Non-pigmented ciliary epithelial cell (primary cell): ENCODE measurements around the gene PRAMEF25.
"Not testable (repeated sequence)": the region's sequence is repeated elsewhere in the genome, so short reads cannot be mapped to it uniquely, and the experiment has no call there.

Experiments
- DNase-seq: peaks from one replicate; pipeline ENCODE4 v3.0.0-alpha.2; 2010; ENCODE audit warnings: low read depth

PRAMEF25 gene

GRCh38 chr1:13070474-13070873 lies at the start of gene PRAMEF25:
PRAMEF25 (plus strand) TSS chr1:13070774; CDS start chr1:13073694, 2,920 bp downstream.
- DNase-seq: not testable (repeated sequence)

DNA sequence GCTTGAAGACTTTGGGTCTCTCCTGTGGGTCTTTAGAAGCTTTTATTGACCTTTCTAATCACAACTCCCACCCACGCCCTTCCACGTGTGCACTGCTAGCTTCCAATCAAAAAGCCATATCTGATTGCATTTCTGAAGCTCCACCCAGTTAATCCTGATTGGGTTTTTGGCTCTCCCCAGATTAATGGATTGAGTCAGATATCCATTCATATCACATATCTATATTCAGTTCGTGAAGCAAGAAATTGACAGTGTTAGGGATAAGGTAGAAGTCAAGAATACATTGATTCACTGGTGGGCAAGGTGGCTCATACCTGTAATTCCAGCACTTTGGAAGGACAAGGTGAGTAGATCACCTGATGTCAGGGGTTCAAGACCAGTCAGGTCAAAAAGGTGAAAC lies 14.1 kb upstream of the PRAMEF25 start, which contains the start of gene PRAMEF27:
Gene PRAMEF27, minus strand, starts transcription at position 101 of the 400 bp plus-strand sequence. CDS start 2,916 bp downstream, outside the sequence.
- not testable (repeated sequence) for DNase-seq

DNA sequence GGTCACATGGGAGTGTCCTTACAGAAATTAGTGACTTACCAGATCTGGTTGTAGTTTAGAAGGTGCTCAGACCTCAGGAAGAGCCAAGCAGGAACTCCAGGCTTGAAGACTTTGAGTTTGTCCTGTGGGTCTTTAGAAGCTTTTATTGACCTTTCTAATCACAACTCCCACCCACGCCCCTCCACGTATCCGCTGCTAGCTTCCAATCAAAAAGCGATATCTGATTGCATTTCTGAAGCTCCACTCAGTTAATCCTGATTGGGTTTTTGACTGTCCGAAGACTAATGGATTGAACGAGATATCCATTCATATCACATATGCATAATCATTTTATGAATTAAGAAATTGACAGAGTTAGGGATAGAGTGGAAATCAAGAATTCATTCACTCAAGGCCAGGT lies 46.2 kb downstream of the PRAMEF25 start, which contains the start of gene HNRNPCL2:
Gene HNRNPCL2, minus strand, starts transcription at position 101 of the 400 bp plus-strand sequence. CDS start 454 bp downstream, outside the sequence.
- DNase-seq: not testable (repeated sequence)
